Measurements from ENCODE around the gene ABCB4. TPM values are rescaled to one million over a fixed set of nuclear protein-coding genes. Genes with fewer than 3 reads are reported as not detected.

Gene ABCB4
- total and polyA plus RNA-seq, 9 donors, result 0.13 to 2.1 (median 0.45) TPM

DNA sequence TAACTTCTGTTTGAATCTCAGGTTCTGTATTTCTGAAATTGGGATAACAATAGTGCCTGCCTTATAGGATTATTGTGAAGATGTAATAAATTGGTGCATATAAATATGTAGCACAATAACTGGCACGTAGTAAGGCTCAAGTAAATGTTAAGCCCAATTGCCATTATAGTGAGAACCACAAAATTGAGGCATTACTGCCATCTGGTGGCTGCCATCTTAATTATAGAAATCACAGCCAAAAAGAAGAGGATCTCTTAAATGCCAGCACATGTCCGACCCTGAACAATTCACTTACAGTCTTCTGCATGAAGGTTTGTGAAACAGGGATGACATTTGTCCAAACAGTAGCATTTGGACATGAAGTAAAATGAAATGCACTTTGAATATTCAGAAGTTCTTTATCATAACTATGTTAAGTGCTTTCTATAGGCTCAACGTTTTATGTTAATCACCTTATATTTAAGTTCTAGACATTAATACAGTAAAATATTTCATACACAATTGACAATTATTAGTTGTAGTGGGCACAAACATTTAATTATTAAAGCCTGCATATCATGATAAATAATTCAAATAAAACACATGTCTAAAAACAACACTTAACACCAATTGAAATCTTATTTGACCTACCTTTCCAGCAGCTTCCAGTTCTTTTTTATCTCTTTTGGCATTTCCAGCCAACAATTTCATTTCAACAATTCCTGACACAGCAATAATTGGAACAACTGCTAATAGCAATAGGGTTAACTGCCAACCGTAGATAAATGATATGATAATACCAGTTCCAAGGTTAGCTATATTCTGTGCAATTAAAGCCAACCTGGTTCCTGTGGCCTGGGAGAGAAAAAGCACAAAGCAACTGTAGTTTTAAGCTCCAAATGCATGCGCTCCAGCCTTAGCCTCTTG, 58.5 kb downstream of the ABCB4 start:
- no peak overlapping the region for H3K27ac ChIP-seq
- WGBS, 3 donors, result 38 to 51% (median 47%) methylated on average over 5 of the region's 5 CpGs
- intact Hi-C loops (cut with DNase I), result loop anchor here in 3 of 4 donors (2.0 to 5.0 kb wide), 2 partner anchors 104 to 105 kb away; no protein-coding TSS in a partner anchor
- H3K27me3 ChIP-seq, result no peaks in the 10 kb centered on the region
- no peaks in the 10 kb centered on the region for H3K9me3 ChIP-seq
- H3K4me1 ChIP-seq (ENCODE audit: insufficient read depth), result no peaks in the 10 kb centered on the region
- TF ChIP-seq POLR2A (IDR thresholded peaks at IDR 0.05) (no peak), EP300 (IDR thresholded peaks at IDR 0.05) (no peak)
- TF ChIP-seq, protein P1, sequence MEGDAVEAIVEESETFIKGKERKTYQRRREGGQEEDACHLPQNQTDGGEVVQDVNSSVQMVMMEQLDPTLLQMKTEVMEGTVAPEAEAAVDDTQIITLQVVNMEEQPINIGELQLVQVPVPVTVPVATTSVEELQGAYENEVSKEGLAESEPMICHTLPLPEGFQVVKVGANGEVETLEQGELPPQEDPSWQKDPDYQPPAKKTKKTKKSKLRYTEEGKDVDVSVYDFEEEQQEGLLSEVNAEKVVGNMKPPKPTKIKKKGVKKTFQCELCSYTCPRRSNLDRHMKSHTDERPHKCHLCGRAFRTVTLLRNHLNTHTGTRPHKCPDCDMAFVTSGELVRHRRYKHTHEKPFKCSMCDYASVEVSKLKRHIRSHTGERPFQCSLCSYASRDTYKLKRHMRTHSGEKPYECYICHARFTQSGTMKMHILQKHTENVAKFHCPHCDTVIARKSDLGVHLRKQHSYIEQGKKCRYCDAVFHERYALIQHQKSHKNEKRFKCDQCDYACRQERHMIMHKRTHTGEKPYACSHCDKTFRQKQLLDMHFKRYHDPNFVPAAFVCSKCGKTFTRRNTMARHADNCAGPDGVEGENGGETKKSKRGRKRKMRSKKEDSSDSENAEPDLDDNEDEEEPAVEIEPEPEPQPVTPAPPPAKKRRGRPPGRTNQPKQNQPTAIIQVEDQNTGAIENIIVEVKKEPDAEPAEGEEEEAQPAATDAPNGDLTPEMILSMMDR (IDR thresholded peaks at IDR 0.05), result peak; percentile 11 to 73 (median 62)
- DNase-seq, result peak; percentile 31 to 67 (median 47)
- H3K4me3 ChIP-seq, result no peak overlapping the region
- no peaks in the 10 kb centered on the region for H3K36me3 ChIP-seq

DNA sequence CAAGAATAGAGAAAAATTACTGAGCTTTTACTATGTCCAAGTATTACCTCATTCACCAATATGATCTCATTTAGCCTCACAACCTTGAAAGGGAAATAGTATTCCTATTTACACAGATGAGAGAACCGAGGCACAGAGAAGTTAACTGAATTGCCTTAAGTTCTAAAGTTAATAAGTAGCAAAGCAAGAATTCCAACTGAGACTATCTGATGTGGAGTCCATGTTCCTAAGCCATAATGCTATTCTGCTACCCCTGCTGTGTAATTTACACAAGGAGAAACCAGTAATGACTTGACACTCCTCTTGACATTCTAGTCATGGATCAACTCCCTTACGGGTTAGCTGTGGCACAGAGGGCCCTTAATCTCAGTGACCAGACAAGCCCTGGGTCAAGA, 60.7 kb downstream of the ABCB4 start:
- no peaks in the 10 kb centered on the region for H3K9me3 ChIP-seq
- intact Hi-C loops (cut with DNase I), result loop anchor here in 2 of 4 donors (2.0 to 5.0 kb wide), 2 partner anchors 102 kb away; no protein-coding TSS in a partner anchor
- no peak overlapping the region for H3K27ac ChIP-seq
- no peaks in the 10 kb centered on the region for H3K27me3 ChIP-seq
- TF ChIP-seq EP300 (IDR thresholded peaks at IDR 0.05) (no peak), POLR2A (IDR thresholded peaks at IDR 0.05) (no peak)
- TF ChIP-seq, protein P1 (IDR thresholded peaks at IDR 0.05), result no peak
- WGBS, 3 donors, result 76 to 79% (median 77%) methylated on average over 2 of the region's 2 CpGs
- H3K4me1 ChIP-seq (ENCODE audit: insufficient read depth), result no peaks in the 10 kb centered on the region
- DNase-seq, result no peak
- H3K36me3 ChIP-seq, result no peaks in the 10 kb centered on the region
- H3K4me3 ChIP-seq, result no peak overlapping the region

DNA sequence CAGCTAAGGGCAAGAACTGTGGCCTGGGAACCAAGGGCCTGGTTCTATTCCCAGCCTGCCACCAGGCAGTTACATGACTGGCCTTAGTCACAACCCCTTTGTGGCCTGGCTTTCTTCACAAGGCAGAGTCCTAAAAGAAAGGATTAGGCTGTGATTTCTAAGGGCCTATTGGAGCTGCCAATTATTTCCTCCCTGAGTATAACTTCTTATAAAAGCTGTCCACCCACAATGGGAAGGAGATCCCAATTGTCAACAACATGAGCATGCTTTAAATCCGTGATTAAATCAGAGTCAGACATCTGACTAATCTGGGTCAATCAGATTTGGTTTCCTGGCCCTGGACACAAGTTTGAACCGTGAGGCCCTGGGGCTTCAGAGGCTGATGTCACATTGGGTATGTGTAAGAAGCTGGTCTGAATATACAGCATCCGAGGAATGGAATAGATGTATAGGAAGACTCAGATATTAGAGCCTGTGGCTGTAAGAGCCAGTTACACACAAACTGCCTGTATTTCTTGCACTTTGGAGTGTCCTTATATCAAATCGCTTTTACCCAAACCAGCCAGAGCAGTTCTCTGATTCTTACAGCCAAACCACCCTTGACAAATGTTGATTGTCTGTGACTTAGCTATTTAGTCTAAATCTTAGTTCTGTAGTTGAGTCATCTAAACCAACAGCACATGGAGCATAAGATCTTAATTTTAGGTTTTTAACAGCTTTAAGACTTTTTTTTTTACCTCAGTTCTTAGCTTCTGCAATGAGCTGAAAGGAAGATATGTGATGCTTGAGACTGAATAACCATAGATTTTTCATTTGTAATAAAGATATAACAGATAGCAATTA, 61.3 kb downstream of the ABCB4 start:
- 72 to 76% (median 72%) methylated on average over 4 of the region's 4 CpGs for WGBS, 3 donors
- no peak for TF ChIP-seq EP300 (IDR thresholded peaks at IDR 0.05)
- TF ChIP-seq, protein P1 (IDR thresholded peaks at IDR 0.05), result no peak
- no peak for TF ChIP-seq POLR2A (IDR thresholded peaks at IDR 0.05)
- H3K4me3 ChIP-seq, result no peak overlapping the region
- no peak for DNase-seq
- H3K9me3 ChIP-seq, result no peaks in the 10 kb centered on the region
- no peaks in the 10 kb centered on the region for H3K36me3 ChIP-seq
- H3K27ac ChIP-seq, result no peak overlapping the region
- intact Hi-C loops (cut with DNase I), result loop anchor here in 1 of 4 donors (2.0 kb wide), 1 partner anchor 101 kb away; no protein-coding TSS in a partner anchor
- H3K4me1 ChIP-seq (ENCODE audit: insufficient read depth), result no peaks in the 10 kb centered on the region
- H3K27me3 ChIP-seq, result no peaks in the 10 kb centered on the region

DNA sequence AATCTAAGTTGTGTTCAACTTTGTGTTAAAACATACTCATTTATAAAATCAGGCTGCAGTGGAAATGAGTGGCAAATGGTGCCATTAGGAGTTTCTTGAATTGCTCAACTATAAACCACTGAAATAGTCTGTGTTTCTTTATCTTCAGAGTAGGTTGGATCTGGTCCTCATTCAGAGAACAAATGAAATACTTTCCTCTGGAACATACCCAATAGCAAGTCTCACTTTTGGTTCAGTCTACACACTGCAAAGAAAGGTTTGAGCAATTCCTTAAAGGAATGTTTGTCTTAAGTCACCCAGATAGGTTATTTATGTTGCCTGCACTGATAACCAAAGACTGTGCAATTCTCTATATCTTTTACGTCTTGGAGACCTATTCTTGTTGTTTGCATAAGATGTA, 62.5 kb downstream of the ABCB4 start:
- Histone ChIP-seq H3K4me3 (no peak overlapping the region), H3K27ac (no peak overlapping the region), H3K9me3 (no peaks in the 10 kb centered on the region), H3K4me1 (ENCODE audit: insufficient read depth) (no peaks in the 10 kb centered on the region), H3K36me3 (no peaks in the 10 kb centered on the region), H3K27me3 (no peaks in the 10 kb centered on the region)
- TF ChIP-seq EP300 (IDR thresholded peaks at IDR 0.05) (no peak), POLR2A (IDR thresholded peaks at IDR 0.05) (no peak)
- TF ChIP-seq, protein P1 (IDR thresholded peaks at IDR 0.05), result no peak
- WGBS, 3 donors, result 57 to 63% (median 62%) methylated on average over 1 of the region's 1 CpG
- intact Hi-C loops (cut with DNase I), result no loop called here
- no peak for DNase-seq
